ENCODE measurements around the gene LGALS1.
A peak's percentile ranks its signal among the peaks of the same experiment; 100 is the strongest.

LGALS1 gene

DNA sequence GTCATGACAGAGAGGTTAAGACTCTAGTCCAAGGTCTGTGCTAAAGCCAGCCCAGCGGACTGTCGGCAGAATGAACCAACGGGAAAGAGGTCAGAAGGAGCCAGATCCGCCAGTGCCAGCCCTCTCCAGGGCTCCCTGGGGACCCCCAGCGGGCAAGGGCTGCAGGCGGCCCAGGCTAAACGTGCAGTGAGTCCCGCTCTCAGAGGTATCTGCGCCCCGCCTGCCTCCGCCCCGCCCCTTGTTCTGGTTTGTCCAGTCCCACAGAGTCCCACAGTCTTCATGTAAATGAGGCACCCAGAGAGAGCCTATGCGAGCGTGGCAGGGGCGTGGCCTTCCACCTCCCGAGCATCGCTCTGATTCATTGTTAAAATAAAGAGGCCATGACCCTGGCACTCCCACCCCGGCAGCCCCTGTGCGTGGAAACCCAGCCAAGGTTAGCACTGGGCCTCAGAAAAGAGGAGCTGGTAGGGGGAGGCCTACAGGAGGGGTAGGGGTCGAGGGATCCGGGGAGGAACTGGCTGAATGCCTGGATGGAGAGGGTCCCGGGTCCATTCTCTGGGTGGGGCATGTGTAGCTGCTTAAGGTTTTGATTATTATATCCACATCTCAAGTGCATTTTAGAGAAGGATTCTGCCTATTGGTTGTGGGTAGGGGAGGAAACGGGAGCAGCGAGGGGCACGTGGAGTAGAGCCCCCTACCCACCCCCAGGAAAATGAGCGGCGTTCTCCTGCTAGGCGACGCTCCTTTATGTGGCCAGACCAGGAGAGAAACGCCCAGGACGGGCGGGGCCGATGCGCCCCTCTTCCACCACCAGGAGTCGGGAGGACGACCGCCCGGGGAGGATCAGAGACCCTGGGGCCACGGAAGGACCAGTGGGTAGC is 21.5 kb downstream of the LGALS1 start, which contains the start of gene TRIOBP:
TSS of gene TRIOBP (plus strand) at position 392 of the 881 bp plus-strand sequence. CDS start 4,318 bp downstream, outside the sequence.
- CTCF ChIA-PET, result interaction anchor here (0.8 kb wide), 1 partner anchor 112 kb away, joined by 4 read pairs; no protein-coding TSS in a partner anchor

GRCh38 chr22:37697538-37697835 is 22.1 kb downstream of the LGALS1 start:
- CTCF ChIA-PET, result no interaction called here
- H3K27ac ChIP-seq, result peak overlapping the region; percentile 63
- no peak for DNase-seq (ENCODE audit: low spot score)
- POLR2A ChIA-PET (ENCODE audit: low non-redundant PET), result no interaction called here
- TF ChIP-seq, protein P1, sequence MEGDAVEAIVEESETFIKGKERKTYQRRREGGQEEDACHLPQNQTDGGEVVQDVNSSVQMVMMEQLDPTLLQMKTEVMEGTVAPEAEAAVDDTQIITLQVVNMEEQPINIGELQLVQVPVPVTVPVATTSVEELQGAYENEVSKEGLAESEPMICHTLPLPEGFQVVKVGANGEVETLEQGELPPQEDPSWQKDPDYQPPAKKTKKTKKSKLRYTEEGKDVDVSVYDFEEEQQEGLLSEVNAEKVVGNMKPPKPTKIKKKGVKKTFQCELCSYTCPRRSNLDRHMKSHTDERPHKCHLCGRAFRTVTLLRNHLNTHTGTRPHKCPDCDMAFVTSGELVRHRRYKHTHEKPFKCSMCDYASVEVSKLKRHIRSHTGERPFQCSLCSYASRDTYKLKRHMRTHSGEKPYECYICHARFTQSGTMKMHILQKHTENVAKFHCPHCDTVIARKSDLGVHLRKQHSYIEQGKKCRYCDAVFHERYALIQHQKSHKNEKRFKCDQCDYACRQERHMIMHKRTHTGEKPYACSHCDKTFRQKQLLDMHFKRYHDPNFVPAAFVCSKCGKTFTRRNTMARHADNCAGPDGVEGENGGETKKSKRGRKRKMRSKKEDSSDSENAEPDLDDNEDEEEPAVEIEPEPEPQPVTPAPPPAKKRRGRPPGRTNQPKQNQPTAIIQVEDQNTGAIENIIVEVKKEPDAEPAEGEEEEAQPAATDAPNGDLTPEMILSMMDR (conservative IDR thresholded peaks at IDR 0.05; ENCODE audit: low read depth), result no peak

More for the DNA sequence above, 21.5 kb downstream of the LGALS1 start, which contains the start of gene TRIOBP:
- POLR2A ChIA-PET (ENCODE audit: low non-redundant PET), result no interaction called here
- TF ChIP-seq, protein P1 (conservative IDR thresholded peaks at IDR 0.05; ENCODE audit: low read depth), result peak; percentile 75
- peak within 1 kb of the TSS; percentile 63 for H3K27ac ChIP-seq
- peak; percentile 87 for DNase-seq (ENCODE audit: low spot score)

DNA sequence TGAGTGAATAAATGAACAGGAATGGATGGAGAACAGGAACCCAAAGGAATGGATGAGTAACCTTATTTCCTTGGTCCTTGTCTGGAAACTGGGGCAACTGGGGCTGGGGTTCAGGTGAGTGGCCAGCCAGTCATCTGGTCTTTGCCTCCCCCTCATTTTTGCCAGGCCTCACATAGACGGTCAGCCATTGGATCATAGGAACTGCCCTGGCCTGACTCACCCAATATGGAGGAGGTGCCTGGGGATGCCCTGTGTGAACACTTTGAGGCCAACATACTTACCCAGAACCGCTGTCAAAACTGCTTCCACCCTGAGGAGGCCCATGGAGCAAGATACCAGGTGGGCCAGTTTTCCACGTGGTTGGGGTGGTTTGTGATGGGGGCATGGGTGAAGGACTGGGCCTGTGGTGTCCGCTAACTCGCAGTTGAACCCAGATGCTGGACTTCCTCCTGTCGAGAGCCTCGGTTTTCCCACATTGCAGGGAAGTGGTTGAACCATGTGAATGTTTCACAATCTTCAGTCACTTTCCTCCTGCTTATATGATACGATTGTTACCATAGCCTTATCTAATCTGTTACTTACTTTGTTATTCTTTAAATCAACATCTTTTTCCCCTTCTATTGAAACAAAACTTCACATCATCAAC is 25.8 kb downstream of the LGALS1 start:
- TF ChIP-seq, protein P1 (conservative IDR thresholded peaks at IDR 0.05; ENCODE audit: low read depth), result no peak
- no peak overlapping the region for H3K27ac ChIP-seq
- DNase-seq (ENCODE audit: low spot score), result no peak
- CTCF ChIA-PET, result no interaction called here
- POLR2A ChIA-PET (ENCODE audit: low non-redundant PET), result no interaction called here

GRCh38 chr22:37703906-37704305 is 28.5 kb downstream of the LGALS1 start:
- POLR2A ChIA-PET (ENCODE audit: low non-redundant PET), result no interaction called here
- no peak for DNase-seq (ENCODE audit: low spot score)
- no peak overlapping the region for H3K27ac ChIP-seq
- CTCF ChIA-PET, result interaction anchor here (0.6 to 0.8 kb wide), 3 partner anchors 21 to 78 kb away, joined by 3 to 4 read pairs (median 3); no protein-coding TSS in a partner anchor
- TF ChIP-seq, protein P1 (conservative IDR thresholded peaks at IDR 0.05; ENCODE audit: low read depth), result no peak

GRCh38 chr22:37704645-37705044 is 29.2 kb downstream of the LGALS1 start:
- POLR2A ChIA-PET (ENCODE audit: low non-redundant PET), result no interaction called here
- TF ChIP-seq, protein P1 (conservative IDR thresholded peaks at IDR 0.05; ENCODE audit: low read depth), result no peak
- DNase-seq (ENCODE audit: low spot score), result no peak
- no peak overlapping the region for H3K27ac ChIP-seq
- CTCF ChIA-PET, result interaction anchor here (0.8 kb wide), 1 partner anchor 74 kb away, joined by 3 read pairs; no protein-coding TSS in a partner anchor

DNA sequence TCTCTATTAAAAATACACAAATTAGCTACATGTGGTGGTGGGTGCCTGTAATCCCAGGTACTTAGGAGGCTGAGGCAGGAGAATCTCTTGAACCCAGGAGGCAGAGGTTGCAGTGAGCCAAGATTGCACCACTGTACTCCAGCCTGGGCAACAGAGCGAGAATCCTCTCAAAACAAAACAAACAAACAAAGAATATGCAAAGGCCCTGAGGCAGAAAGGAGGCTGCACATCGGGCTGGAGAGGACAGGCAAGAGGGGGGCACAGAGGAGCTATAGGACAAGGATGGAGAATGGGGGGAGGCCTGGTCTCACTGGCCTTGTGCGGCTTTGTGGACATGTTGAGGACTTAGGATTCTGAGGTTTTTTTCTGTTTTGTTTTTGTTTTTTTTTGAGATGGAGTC is 29.8 kb downstream of the LGALS1 start:
- POLR2A ChIA-PET (ENCODE audit: low non-redundant PET), result no interaction called here
- no peak for DNase-seq (ENCODE audit: low spot score)
- CTCF ChIA-PET, result no interaction called here
- TF ChIP-seq, protein P1 (conservative IDR thresholded peaks at IDR 0.05; ENCODE audit: low read depth), result no peak
- H3K27ac ChIP-seq, result no peak overlapping the region
